IMR-90 (cell line): Measurements from ENCODE around the gene ZNF816. TPM values are rescaled to one million over a fixed set of nuclear protein-coding genes. Genes with fewer than 3 reads are reported as not detected.
A peak's percentile ranks its signal among the peaks of the same experiment; 100 is the strongest.

Experiments
- ATAC-seq: fragments of 200-7000 bp; cut with Tn5 transposase; 2 replicates; pipeline ENCODE4 v1.9.1; 2020; ENCODE audit warnings: low read depth, mild to moderate bottlenecking, moderate library complexity
- Bru-seq: library from RNA; stranded (reverse); fragments of 400-500 nt; gene quantifications from one replicate; lab custom pipeline; 2021; lab: Mats Ljungman, UMichigan
- BruChase-seq, 2 experiments: library from RNA; stranded (reverse); fragments of 400-500 nt; gene quantifications; one replicate each; lab custom pipeline; 2021; lab: Mats Ljungman, UMichigan
- BruUV-seq: library from RNA; stranded (reverse); fragments of 400-500 nt; replicated peaks from 2 replicates; lab custom pipeline; 2021; lab: Mats Ljungman, UMichigan
- CTCF ChIA-PET: fragments of 300-600 bp; formaldehyde crosslinking; extraction: SDS; loops from one replicate; lab custom pipeline; 2021; ENCODE audit warnings: antibody characterized with exemption; lab: Yijun Ruan, JAX
- POLR2A ChIA-PET: fragments of 300-600 bp; sonication (Branson Sonifier 250); formaldehyde crosslinking; loops from one replicate; lab custom pipeline; 2022; ENCODE audit warnings: antibody characterized with exemption; ENCODE audit not compliant: unreplicated experiment; lab: Charles Lee
- DNase-seq: peaks from one replicate; pipeline ENCODE4 v3.0.0; 2013
- H2AFZ ChIP-seq: replicated peaks from 2 replicates; pipeline ENCODE3; 2013; ENCODE audit warnings: low read length, mild to moderate bottlenecking; ENCODE audit not compliant: poor library complexity
- H2AK5ac ChIP-seq: 2 replicates; pipeline ENCODE4 v1.6.1; 2013; ENCODE audit warnings: low read depth, low read length, inconsistent platforms
- H2AK9ac ChIP-seq: replicated peaks from 2 replicates; pipeline ENCODE3; 2013; ENCODE audit warnings: mild to moderate bottlenecking, low read depth, low read length, moderate library complexity; ENCODE audit not compliant: poor library complexity
- H2BK120ac ChIP-seq: 2 replicates; pipeline ENCODE4 v1.6.1; 2013; ENCODE audit warnings: low read depth, low read length, inconsistent platforms
- H2BK15ac ChIP-seq: 3 replicates; pipeline ENCODE4 v1.6.1; 2013; ENCODE audit warnings: low read depth, low read length, inconsistent platforms
- H2BK20ac ChIP-seq: 2 replicates; pipeline ENCODE4 v1.6.1; 2013; ENCODE audit warnings: low read depth, mild to moderate bottlenecking, inconsistent platforms, low read length, moderate library complexity
- H2BK5ac ChIP-seq: 2 replicates; pipeline ENCODE4 v1.6.1; 2013; ENCODE audit warnings: mild to moderate bottlenecking, low read depth, low read length, inconsistent platforms; ENCODE audit not compliant: poor library complexity, severe bottlenecking
- H3K14ac ChIP-seq: replicated peaks from 2 replicates; pipeline ENCODE4 v1.6.1; 2013; ENCODE audit warnings: low read depth, low read length, inconsistent platforms
- H3K18ac ChIP-seq: 2 replicates; pipeline ENCODE4 v1.6.1; 2013; ENCODE audit warnings: low read depth, low read length, control low read depth
- H3K23ac ChIP-seq: 2 replicates; pipeline ENCODE4 v1.6.1; 2013; ENCODE audit warnings: low read depth, low read length, inconsistent platforms
- H3K27ac ChIP-seq: 2 replicates; pipeline ENCODE4 v1.5.1; 2013; ENCODE audit warnings: mild to moderate bottlenecking, control low read depth, low read length; ENCODE audit not compliant: insufficient read depth
- H3K27me3 ChIP-seq: 2 replicates; pipeline ENCODE4 v1.6.1; 2013; ENCODE audit warnings: low read length; ENCODE audit not compliant: control insufficient read depth, insufficient read depth
- H3K36me3 ChIP-seq: 2 replicates; pipeline ENCODE4 v1.6.1; 2013; ENCODE audit warnings: low read length, mixed read lengths; ENCODE audit not compliant: control insufficient read depth, insufficient read depth
- H3K4ac ChIP-seq: 2 replicates; pipeline ENCODE4 v1.6.1; 2013; ENCODE audit warnings: low read depth, low read length, inconsistent platforms
- H3K4me1 ChIP-seq: 2 replicates; pipeline ENCODE4 v1.6.1; 2013; ENCODE audit warnings: low read length, mixed read lengths; ENCODE audit not compliant: control insufficient read depth, insufficient read depth
- H3K4me2 ChIP-seq: 2 replicates; pipeline ENCODE4 v1.6.1; 2013; ENCODE audit warnings: low read depth, mild to moderate bottlenecking, control low read depth, low read length, moderate library complexity
- H3K4me3 ChIP-seq: 2 replicates; pipeline ENCODE4 v1.5.1; 2013; ENCODE audit warnings: low read depth, mild to moderate bottlenecking, control low read depth, low read length, moderate library complexity; ENCODE audit not compliant: insufficient read depth
- H3K56ac ChIP-seq: 2 replicates; pipeline ENCODE4 v1.6.1; 2013; ENCODE audit warnings: low read length, inconsistent platforms; ENCODE audit not compliant: insufficient read depth; ENCODE audit errors: extremely low read depth
- H3K79me1 ChIP-seq, 2 experiments: 2 replicates each; pipeline ENCODE4 v1.6.1; 2013; ENCODE audit warnings: low read length in 2 of 2, inconsistent platforms in 1 of 2, low read depth in 1 of 2
- H3K9ac ChIP-seq: 2 replicates; pipeline ENCODE4 v1.6.1; 2013; ENCODE audit warnings: low read depth, low read length, control low read depth
- H3K9me1 ChIP-seq: 2 replicates; pipeline ENCODE4 v1.6.1; 2013; ENCODE audit warnings: low read length, inconsistent platforms; ENCODE audit not compliant: insufficient read depth
- H3K9me3 ChIP-seq: 2 replicates; pipeline ENCODE4 v1.6.1; 2013; ENCODE audit warnings: low read length; ENCODE audit not compliant: control insufficient read depth, insufficient read depth
- H4K20me1 ChIP-seq: 2 replicates; pipeline ENCODE4 v1.6.1; 2013; ENCODE audit warnings: low read length, inconsistent platforms; ENCODE audit not compliant: insufficient read depth
- H4K5ac ChIP-seq: 2 replicates; pipeline ENCODE4 v1.6.1; 2013; ENCODE audit warnings: mild to moderate bottlenecking, low read depth, low read length, control low read depth
- H4K8ac ChIP-seq, 2 experiments: 2 replicates each; pipeline ENCODE4 v1.6.1; 2013; ENCODE audit warnings: low read depth in 2 of 2, low read length in 2 of 2, control low read depth in 1 of 2, inconsistent platforms in 1 of 2
- H4K91ac ChIP-seq: 2 replicates; pipeline ENCODE4 v1.6.1; 2013; ENCODE audit warnings: low read depth, low read length, inconsistent platforms; ENCODE audit not compliant: insufficient read depth
- CEBPB ChIP-seq: IDR thresholded peaks from 2 replicates; pipeline ENCODE4 v1.6.1; 2012; ENCODE audit warnings: low read depth, low read length, improper control_type of control experiment
- MAZ ChIP-seq: IDR thresholded peaks from 2 replicates; pipeline ENCODE4 v1.6.1; 2012; ENCODE audit warnings: low read depth, mild to moderate bottlenecking, low read length, improper control_type of control experiment, moderate library complexity, borderline replicate concordance
- MXI1 ChIP-seq: IDR thresholded peaks from 2 replicates; pipeline ENCODE4 v1.6.1; 2012; ENCODE audit warnings: low read depth, mild to moderate bottlenecking, low read length, moderate library complexity, borderline replicate concordance
- NFE2L2 ChIP-seq: fragments of 150-350 bp; IDR thresholded peaks from 2 replicates; pipeline ENCODE4 v1.6.1; 2016; ENCODE audit warnings: low read depth, mild to moderate bottlenecking, low read length
- POLR2A ChIP-seq: IDR thresholded peaks from 2 replicates; pipeline ENCODE4 v1.6.1; 2012; ENCODE audit warnings: mild to moderate bottlenecking, low read depth, low read length
- RAD21 ChIP-seq: IDR thresholded peaks from 2 replicates; pipeline ENCODE4 v1.6.1; 2012; ENCODE audit warnings: low read length, improper control_type of control experiment
- WGBS, 2 experiments: methylation state at CpG; one replicate each; pipeline versions ENCODE4 v1.1.5 to v1.1.7; 2013; ENCODE audit warnings: missing lambda C conversion rate in 2 of 2; ENCODE audit not compliant: insufficient read length in 1 of 2; ENCODE audit errors: extremely low coverage in 2 of 2; 5-methylcytosine and 5-hydroxymethylcytosine counted together
- dilution Hi-C: fragments of 300-500 bp; cut with HindIII; formaldehyde crosslinking; loops from one replicate; pipeline ENCODE4 v1.14.3; 2018; ENCODE audit warnings: low sequenced_read_pairs; ENCODE audit not compliant: unreplicated experiment
- in situ Hi-C: fragments of 300-500 bp; cut with MboI; formaldehyde crosslinking; loops from 3 replicates; pipeline ENCODE4 v1.14.3; 2019; ENCODE audit warnings: low sequenced_read_pairs, inconsistent platforms, mixed read lengths
- intact Hi-C: fragments of 100-400 bp; cut with micrococcal nuclease; formaldehyde crosslinking; loops from 2 replicates; pipeline ENCODE4 v1.10.0; 2022
- long read RNA-seq: library from polyadenylated mRNA; unstranded; transcript quantifications from one replicate; pipeline ENCODE4 v2.0.0, GENCODE V29; 2021; ENCODE audit not compliant: unreplicated experiment
- polyA plus RNA-seq, 3 experiments: library from polyadenylated mRNA; depleted of rRNA; stranded (reverse); fragments of >200 nt; gene quantifications; 2 replicates each; pipeline ENCODE4 v1.2.3, GENCODE V29; 2012; ENCODE audit warnings: low replicate concordance in 1 of 3
- total RNA-seq: library from RNA; depleted of rRNA; stranded (reverse); fragments of >200 nt; gene quantifications from 2 replicates; pipeline ENCODE4 v1.2.3, GENCODE V29; 2012; rRNA removed

The ZNF816 gene
- total RNA-seq (10.0 and 12.0 TPM in 2 replicates), polyA plus RNA-seq (2012; rRNA removed) (1.2 and 1.6 TPM in 2 replicates), Bru-seq, nascent RNA (percentile 68 among the genes with signal in this experiment), BruChase-seq, experiment 1, labeled RNA remaining after a 6-hour chase (percentile 74 among the genes with signal in this experiment), BruChase-seq, experiment 2, labeled RNA remaining after a 2-hour chase (percentile 75 among the genes with signal in this experiment)
- 0.37 and 0.43 TPM in 2 replicates for polyA plus RNA-seq (2012; cell fraction: cytosol; rRNA removed)
- polyA plus RNA-seq (2012; cell fraction: nucleus; rRNA removed; ENCODE audit: low replicate concordance), result 0.38 and 2.2 TPM in 2 replicates
- long read RNA-seq, partial matches to known transcripts, result 0 of 7 reads
- long read RNA-seq, other reads (novel, unspliced or antisense), result 2 of 7 reads

GRCh38 chr19:52962394-52963246 is at the start of gene ZNF816:
ZNF816 (minus strand) TSS chr19:52962881; CDS start chr19:52956089, 6,792 bp downstream.
- Histone ChIP-seq H3K4me3 (peak within 1 kb of the TSS; percentile 62), H2AFZ (peak within 1 kb of the TSS; percentile 94), H3K79me1 (peaks cover 15 to 25% of the 10 kb centered on the region in 2 experiments), H3K56ac (peak within 1 kb of the TSS; percentile 61; the same call in 1 of the 2 replicates), H3K14ac (peak within 1 kb of the TSS; percentile 43), H3K27ac (peak within 1 kb of the TSS; percentile 69), H4K91ac (no peak within 1 kb of the TSS; the same call in 1 of the 2 replicates), H4K5ac (peak within 1 kb of the TSS; percentile 1; the same call in 1 of the 2 replicates), H2BK20ac (no peak within 1 kb of the TSS), H4K20me1 (no peaks in the 10 kb centered on the region; the same call in 1 of the 2 replicates), H3K9me3 (peaks cover 2% of the 10 kb centered on the region; the same call in 1 of the 2 replicates), H4K8ac (peak within 1 kb of the TSS; percentile 55 to 83), H3K36me3 (peaks cover 5% of the 10 kb centered on the region; the same call in 1 of the 2 replicates), H2AK9ac (peak within 1 kb of the TSS; percentile 8), H3K23ac (peak within 1 kb of the TSS; percentile 85), H3K18ac (peak within 1 kb of the TSS; percentile 14), H2AK5ac (no peak within 1 kb of the TSS), H2BK120ac (no peak within 1 kb of the TSS), H3K4me1 (0 out of 2 replicates have a peak, but pooled peaks cover 2% of the 10 kb centered on the region), H2BK5ac (peak within 1 kb of the TSS; percentile 8), H3K9me1 (no peaks in the 10 kb centered on the region), H3K4ac (peak within 1 kb of the TSS; percentile 37; the same call in 1 of the 2 replicates), H2BK15ac (no peak within 1 kb of the TSS), H3K4me2 (peak within 1 kb of the TSS; percentile 85), H3K9ac (peak within 1 kb of the TSS; percentile 76), H3K27me3 (no peaks in the 10 kb centered on the region)
- 5% methylated on average over 19 of the region's 55 CpGs; no CpG with 5 or more reads in 1 of the 2 experiments for WGBS, 2 experiments
- intact Hi-C loops, result loop anchor here (1.0 to 10.0 kb wide), 4 partner anchors 40 to 222 kb away; partner anchors contain the start of genes ZNF468, ZNF600 and ZNF888
- ChIA-PET POLR2A (interaction anchor here (0.5 to 1.0 kb wide), 2 partner anchors 15 to 21 kb away, joined by 3 to 4 read pairs; no protein-coding TSS in a partner anchor), CTCF (interaction anchor here (0.6 to 0.8 kb wide), 2 partner anchors 326 to 1023 kb away, joined by 4 read pairs; no protein-coding TSS in a partner anchor)
- dilution Hi-C loops, result no loop called here
- peak; percentile 88 for DNase-seq
- peak; percentile 98 for ATAC-seq
- in situ Hi-C loops, result no loop called here
- BruUV-seq, result no TSS peak
- peak; percentile 58; the same call in 1 of the 2 replicates for TF ChIP-seq MAZ
- peak; percentile 43; the same call in 1 of the 2 replicates for TF ChIP-seq POLR2A
- peak; percentile 82 for TF ChIP-seq CEBPB
- TF ChIP-seq RAD21, result no peak
- TF ChIP-seq NFE2L2, result no peak
- TF ChIP-seq MXI1, result peak; percentile 77
